Body of pancreas (tissue), 4 donors: ENCODE results near the gene DOK4.

Experiments used
- CTCF ChIP-seq, 7 experiments: fragments of 450-650 bp in 4 of 7; fragments of 200-600 bp in 3 of 7; sonication (generic) in 3 of 7; IDR thresholded peaks; one replicate each; pipeline ENCODE4 v1.5.1; 2016 to 2019; ENCODE audit warnings: antibody characterized with exemption in 7 of 7
- POLR2A ChIP-seq, 3 donors: fragments of 450-650 bp; IDR thresholded peaks; one replicate each; pipeline ENCODE4 v1.6.1; 2016; ENCODE audit warnings: antibody characterized with exemption in 3 of 3, mild to moderate bottlenecking in 2 of 3

- TF ChIP-seq POLR2A (IDR thresholded peaks at IDR 0.05): no peak
- no peak for TF ChIP-seq CTCF (IDR thresholded peaks at IDR 0.05)
Measured at GRCh38 chr16:57509231-57509923, 23.1 kb upstream of the DOK4 start.
